HepG2 (cell line): Measurements from ENCODE around the gene P4HB. TPM values are rescaled to one million over a fixed set of nuclear protein-coding genes. Genes with fewer than 3 reads are reported as not detected.

Source experiments
- BATF2 ChIP-seq: sonication (generic); formaldehyde crosslinking; IDR thresholded peaks from 2 replicates; pipeline ENCODE4 v1.8.0; 2022; ENCODE audit warnings: mild to moderate bottlenecking, missing genetic modification reagents, moderate library complexity
- BORCS8-MEF2B ChIP-seq: sonication (generic); formaldehyde crosslinking; IDR thresholded peaks from 2 replicates; pipeline ENCODE4 v1.8.0; 2022; ENCODE audit warnings: mild to moderate bottlenecking, missing genetic modification reagents
- CEBPZ ChIP-seq: IDR thresholded peaks from 2 replicates; pipeline ENCODE4 v1.6.1; 2012; ENCODE audit warnings: low read length, improper control_type of control experiment
- DPF2 ChIP-seq: sonication (generic); formaldehyde crosslinking; IDR thresholded peaks from 2 replicates; pipeline ENCODE4 v1.4.0; 2020; ENCODE audit warnings: mild to moderate bottlenecking, low read depth, missing genetic modification reagents, borderline replicate concordance
- KAT8 ChIP-seq: IDR thresholded peaks from 2 replicates; pipeline ENCODE4 v1.6.1; 2016; ENCODE audit warnings: missing genetic modification reagents, missing compliant biosample characterization
- KDM2A ChIP-seq: sonication (generic); formaldehyde crosslinking; IDR thresholded peaks from 2 replicates; pipeline ENCODE4 v1.4.0; 2020; ENCODE audit warnings: low read depth, missing genetic modification reagents, borderline replicate concordance
- KDM4B ChIP-seq: sonication (generic); formaldehyde crosslinking; IDR thresholded peaks from 2 replicates; pipeline ENCODE4 v1.4.0; 2020; ENCODE audit warnings: missing genetic modification reagents
- KIAA2018 ChIP-seq: sonication (generic); formaldehyde crosslinking; IDR thresholded peaks from 2 replicates; pipeline ENCODE4 v1.5.0; 2020; ENCODE audit warnings: mild to moderate bottlenecking, missing genetic modification reagents, borderline replicate concordance
- PLRG1 ChIP-seq: fragments of 450-650 bp; conservative IDR thresholded peaks from 2 replicates; pipeline ENCODE4 v1.6.1; 2016
- POLR2A ChIP-seq, 2 experiments: IDR thresholded peaks; 2 replicates each; pipeline ENCODE4 v1.6.1; 2011; ENCODE audit warnings: low read depth in 2 of 2, low read length in 2 of 2, mild to moderate bottlenecking in 1 of 2, moderate library complexity in 1 of 2; ENCODE audit not compliant: insufficient read depth in 1 of 2
- REL ChIP-seq: sonication (generic); formaldehyde crosslinking; conservative IDR thresholded peaks from 2 replicates; pipeline ENCODE4 v1.8.0; 2022; ENCODE audit warnings: mild to moderate bottlenecking, missing genetic modification reagents, moderate library complexity
- THAP8 ChIP-seq: sonication (generic); formaldehyde crosslinking; IDR thresholded peaks from 2 replicates; pipeline ENCODE4 v1.5.1; 2020; ENCODE audit warnings: missing genetic modification reagents, mild to moderate bottlenecking, borderline replicate concordance
- TP53 ChIP-seq: sonication (generic); formaldehyde crosslinking; conservative IDR thresholded peaks from 2 replicates; pipeline ENCODE4 v1.4.0; 2020; ENCODE audit warnings: missing genetic modification reagents
- XBP1 ChIP-seq: sonication (generic); formaldehyde crosslinking; IDR thresholded peaks from 2 replicates; pipeline ENCODE4 v1.5.0; 2020; ENCODE audit warnings: missing genetic modification reagents
- ZBTB1 ChIP-seq: sonication (generic); formaldehyde crosslinking; IDR thresholded peaks from 2 replicates; pipeline ENCODE4 v1.4.0; 2020; ENCODE audit warnings: missing genetic modification reagents, borderline replicate concordance
- ZNF121 ChIP-seq: sonication (generic); formaldehyde crosslinking; IDR thresholded peaks from 2 replicates; pipeline ENCODE4 v1.5.0; 2020; ENCODE audit warnings: mild to moderate bottlenecking, missing genetic modification reagents
- ZNF546 ChIP-seq: sonication (generic); formaldehyde crosslinking; conservative IDR thresholded peaks from 2 replicates; pipeline ENCODE4 v1.8.1; 2023; ENCODE audit warnings: mild to moderate bottlenecking, missing genetic modification reagents
- ZNF7 ChIP-seq: IDR thresholded peaks from 2 replicates; pipeline ENCODE4 v1.6.1; 2016; ENCODE audit warnings: missing biosample characterization, missing genetic modification reagents
- ZNF768 ChIP-seq: sonication (generic); formaldehyde crosslinking; IDR thresholded peaks from 2 replicates; pipeline ENCODE4 v1.4.0; 2020; ENCODE audit warnings: missing genetic modification reagents
- ZNF839 ChIP-seq: sonication (generic); formaldehyde crosslinking; IDR thresholded peaks from 2 replicates; pipeline ENCODE4 v1.4.0; 2020; ENCODE audit warnings: missing genetic modification reagents, mild to moderate bottlenecking, borderline replicate concordance
- polyA plus RNA-seq, 8 experiments: library from polyadenylated mRNA; depleted of rRNA in 3 of 8; stranded (reverse) in 7 of 8; unstranded in 1 of 8; fragments of >200 nt; fragmentation: Illumina TruSeq in 4 of 8; extraction: Trizol in 4 of 8; gene quantifications; 2 replicates each; pipeline versions ENCODE4 v1.2.1 to v1.2.3, GENCODE V29; 2011 to 2016; ENCODE audit warnings: low read depth in 4 of 8, missing spikeins in 1 of 8, mixed read lengths in 1 of 8; ENCODE audit not compliant: insufficient read depth in 1 of 8
- total RNA-seq, 5 experiments: library from RNA; depleted of rRNA; stranded (reverse); fragments of >200 nt; fragmentation: Illumina TruSeq; extraction: Trizol; gene quantifications; 2 replicates each; pipeline ENCODE4 v1.2.3, GENCODE V29; 2016; ENCODE audit warnings: low read depth in 1 of 5

The P4HB gene
- total and polyA plus RNA-seq, 2 of the 13 experiments (the other 11 are each of a cell fraction or from before 2014, with no cell fraction given) = 185 to 782 TPM

- TF ChIP-seq THAP8 (no peak), PLRG1 (no peak), CEBPZ (no peak), ZBTB1 (no peak), ZNF768 (CRISPR knock-in tag) (peak; percentile 21; the same call in 1 of the 2 replicates), KIAA2018 (CRISPR knock-in tag) (no peak), XBP1 (CRISPR knock-in tag) (no peak), BORCS8-MEF2B (CRISPR knock-in tag) (no peak), KAT8 (CRISPR knock-in tag) (no peak), DPF2 (CRISPR knock-in tag) (no peak), ZNF546 (no peak), ZNF7 (CRISPR knock-in tag) (no peak), POLR2A (IDR thresholded peaks at IDR 0.05; ENCODE audit: insufficient read depth in 1 of 2, low read depth in 2 of 2, low read length in 2 of 2) (peak in 1 of 2 experiments; percentile 25; a peak in 1 of 4 replicates), TP53 (CRISPR knock-in tag) (no peak), REL (CRISPR knock-in tag) (no peak), BATF2 (CRISPR knock-in tag) (no peak), ZNF839 (CRISPR knock-in tag) (0 out of 2 replicates have a peak, but pooled peaks have one; percentile 53), KDM4B (no peak), KDM2A (CRISPR knock-in tag) (peak; percentile 10), ZNF121 (CRISPR knock-in tag) (no peak)
Observed at GRCh38 chr17:81841866-81842265, 18.5 kb downstream of the P4HB start (continued).
